GM12875 (cell line): ENCODE measurements around the gene PTEN.
"Not testable (repeated sequence)": the region's sequence is repeated elsewhere in the genome, so short reads cannot be mapped to it uniquely, and the experiment has no call there.

Experiments used
- H3K4me3 ChIP-seq: one replicate; pipeline ENCODE4 v1.5.1; 2011; ENCODE audit warnings: low read depth, low read length, control low read depth
- TF ChIP-seq, protein P1 (sequence below): IDR thresholded peaks from 2 replicates; pipeline ENCODE4 v1.5.1; 2011; ENCODE audit warnings: low read depth, mild to moderate bottlenecking, control low read depth, inconsistent platforms, low read length, moderate library complexity, borderline replicate concordance; ENCODE audit not compliant: insufficient read depth

Gene PTEN

GRCh38 chr10:87895430-87895829 is 32.0 kb downstream of the PTEN start:
- H3K4me3 ChIP-seq = no peak overlapping the region
- TF ChIP-seq, protein P1, sequence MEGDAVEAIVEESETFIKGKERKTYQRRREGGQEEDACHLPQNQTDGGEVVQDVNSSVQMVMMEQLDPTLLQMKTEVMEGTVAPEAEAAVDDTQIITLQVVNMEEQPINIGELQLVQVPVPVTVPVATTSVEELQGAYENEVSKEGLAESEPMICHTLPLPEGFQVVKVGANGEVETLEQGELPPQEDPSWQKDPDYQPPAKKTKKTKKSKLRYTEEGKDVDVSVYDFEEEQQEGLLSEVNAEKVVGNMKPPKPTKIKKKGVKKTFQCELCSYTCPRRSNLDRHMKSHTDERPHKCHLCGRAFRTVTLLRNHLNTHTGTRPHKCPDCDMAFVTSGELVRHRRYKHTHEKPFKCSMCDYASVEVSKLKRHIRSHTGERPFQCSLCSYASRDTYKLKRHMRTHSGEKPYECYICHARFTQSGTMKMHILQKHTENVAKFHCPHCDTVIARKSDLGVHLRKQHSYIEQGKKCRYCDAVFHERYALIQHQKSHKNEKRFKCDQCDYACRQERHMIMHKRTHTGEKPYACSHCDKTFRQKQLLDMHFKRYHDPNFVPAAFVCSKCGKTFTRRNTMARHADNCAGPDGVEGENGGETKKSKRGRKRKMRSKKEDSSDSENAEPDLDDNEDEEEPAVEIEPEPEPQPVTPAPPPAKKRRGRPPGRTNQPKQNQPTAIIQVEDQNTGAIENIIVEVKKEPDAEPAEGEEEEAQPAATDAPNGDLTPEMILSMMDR = no peak

- TF ChIP-seq, protein P1 = no peak
- H3K4me3 ChIP-seq = no peak overlapping the region
Observed at GRCh38 chr10:87896216-87896615, 32.8 kb downstream of the PTEN start.

GRCh38 chr10:87897957-87898356 is 34.5 kb downstream of the PTEN start:
- not testable (repeated sequence) for H3K4me3 ChIP-seq

DNA sequence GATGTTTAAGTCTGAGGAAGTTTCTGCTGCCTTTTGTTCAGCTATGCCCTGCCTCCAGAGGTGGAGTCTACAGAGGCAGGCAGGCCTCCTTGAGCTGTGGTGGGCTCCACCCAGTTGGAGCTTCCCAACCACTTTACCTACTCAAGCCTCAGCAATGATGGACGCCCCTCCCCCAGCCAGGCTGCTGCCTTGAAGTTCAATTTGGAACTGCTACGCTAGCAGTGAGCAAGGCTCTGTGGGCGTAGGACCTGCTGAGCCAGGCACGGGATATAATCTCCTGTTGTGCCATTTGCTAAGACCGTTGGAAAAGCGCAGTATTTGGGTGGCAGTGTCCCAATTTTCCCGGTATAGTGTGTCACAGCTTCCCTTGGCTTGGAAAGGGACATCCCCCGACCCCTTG is 40.0 kb downstream of the PTEN start:
- not testable (repeated sequence) for H3K4me3 ChIP-seq

- no peak overlapping the region for H3K4me3 ChIP-seq
- TF ChIP-seq, protein P1 = no peak
Observed at GRCh38 chr10:87913156-87913921, 49.9 kb downstream of the PTEN start.

DNA sequence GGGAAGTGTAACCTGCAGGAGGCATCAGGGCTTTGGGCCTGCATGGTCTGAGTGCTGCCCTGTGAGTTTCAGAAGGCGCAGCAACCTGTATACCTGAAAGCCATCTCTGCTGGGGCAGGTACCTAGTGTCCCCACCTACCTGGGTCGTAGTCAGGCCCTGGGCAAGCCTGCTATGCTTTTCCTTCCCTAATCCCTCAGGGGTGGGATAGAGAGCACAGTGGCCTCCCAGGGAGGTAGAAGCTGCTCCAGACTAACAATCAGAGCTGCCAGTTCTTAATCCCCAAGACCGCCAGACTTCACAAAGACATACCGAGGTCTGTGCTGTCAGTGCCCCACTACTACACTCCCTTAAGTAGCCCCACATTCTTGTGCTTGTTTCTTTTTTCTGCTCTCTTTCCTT is 52.0 kb downstream of the PTEN start:
- H3K4me3 ChIP-seq = no peak overlapping the region
- TF ChIP-seq, protein P1 = no peak

- TF ChIP-seq, protein P1 = no peak
- H3K4me3 ChIP-seq = no peak overlapping the region
Observed at GRCh38 chr10:87915989-87916388, 52.6 kb downstream of the PTEN start.

- H3K4me3 ChIP-seq = no peak overlapping the region
- TF ChIP-seq, protein P1 = no peak
Observed at GRCh38 chr10:87916515-87916914, 53.1 kb downstream of the PTEN start.
